EH (cell line): ENCODE results near the gene RPS6KA4.
A peak's percentile ranks its signal among the peaks of the same experiment; 100 is the strongest.

Experiments
- DNase-seq: peaks from one replicate; pipeline ENCODE4 v3.0.0-alpha.2; 2015; ENCODE audit warnings: low read depth

The RPS6KA4 gene

GRCh38 chr11:64419818-64420485 lies 61.0 kb downstream of the RPS6KA4 start:
- DNase-seq, result peak; percentile 56
